ENCODE data around the gene IFNA7. TPM values are rescaled to one million over a fixed set of nuclear protein-coding genes. Genes with fewer than 3 reads are reported as not detected.
A peak's percentile ranks its signal among the peaks of the same experiment; 100 is the strongest.
"Not testable (repeated sequence)": the region's sequence is repeated elsewhere in the genome, so short reads cannot be mapped to it uniquely, and the experiment has no call there.

The IFNA7 gene
- polyA plus RNA-seq, 10 donors = not detected

- DNase-seq = peak in 1 of 3 donors; percentile 6
These were observed 18.9 kb downstream of the IFNA7 start for GRCh38 chr9:21182810-21183736.

GRCh38 chr9:21174671-21175070 is 27.3 kb downstream of the IFNA7 start:
- no peak for DNase-seq

- DNase-seq = no peak
These were observed 29.8 kb downstream of the IFNA7 start for GRCh38 chr9:21172156-21172555.

- no peak for DNase-seq
These were observed 30.7 kb downstream of the IFNA7 start for GRCh38 chr9:21171351-21171750.

GRCh38 chr9:21166560-21166959 is 35.4 kb downstream of the IFNA7 start, which contains the start of gene IFNA21:
Gene IFNA21 (minus strand): TSS chr9:21166660. CDS start chr9:21166612, 48 bp downstream.
- DNase-seq = not testable (repeated sequence)

GRCh38 chr9:21165516-21165915 is 36.5 kb downstream of the IFNA7 start:
- DNase-seq = no peak

- no peak for DNase-seq
These were observed 41.8 kb downstream of the IFNA7 start for GRCh38 chr9:21160178-21160577.

GRCh38 chr9:21155501-21155900 is 46.5 kb downstream of the IFNA7 start:
- no peak for DNase-seq

GRCh38 chr9:21154018-21154608 is 47.9 kb downstream of the IFNA7 start:
- DNase-seq = peak in 2 of 3 donors; percentile 14 to 19

GRCh38 chr9:21153336-21154017 is 48.5 kb downstream of the IFNA7 start:
- peak in 2 of 3 donors; percentile 7 to 8 for DNase-seq

Other genes with a start within 250 kb of the IFNA7 start
- gene HACD4, start 170.6 kb downstream of the IFNA7 start, polyA plus RNA-seq (ENCODE audit: insufficient read length in 10 of 10) = 1 to 10 TPM; 1.2 to 3.4 (median 2.1) TPM
- gene IFNB1, start 124.3 kb downstream of the IFNA7 start, polyA plus RNA-seq (ENCODE audit: insufficient read length in 10 of 10) = not detected
- gene IFNW1, start 60.4 kb downstream of the IFNA7 start, polyA plus RNA-seq (ENCODE audit: insufficient read length in 10 of 10) = not detected
- not detected for gene IFNA21, start 35.5 kb downstream of the IFNA7 start, polyA plus RNA-seq (ENCODE audit: insufficient read length in 10 of 10)
- not detected for gene IFNA4, start 14.6 kb downstream of the IFNA7 start, polyA plus RNA-seq (ENCODE audit: insufficient read length in 10 of 10)
- gene IFNA10, start 4.9 kb upstream of the IFNA7 start, polyA plus RNA-seq (ENCODE audit: insufficient read length in 10 of 10) = not detected
- not detected for gene IFNA16, start 15.1 kb upstream of the IFNA7 start, polyA plus RNA-seq (ENCODE audit: insufficient read length in 10 of 10)
- gene IFNA17, start 26.0 kb upstream of the IFNA7 start, polyA plus RNA-seq (ENCODE audit: insufficient read length in 10 of 10) = not detected
- gene IFNA14, start 37.8 kb upstream of the IFNA7 start, polyA plus RNA-seq (ENCODE audit: insufficient read length in 10 of 10) = not detected
- not detected for gene IFNA5, start 103.1 kb upstream of the IFNA7 start, polyA plus RNA-seq (ENCODE audit: insufficient read length in 10 of 10)
- 10 to 100 TPM; 21.1 to 29.9 (median 25.3) TPM for gene KLHL9, start 133.2 kb upstream of the IFNA7 start, polyA plus RNA-seq (ENCODE audit: insufficient read length in 10 of 10)
- not detected for gene IFNA6, start 148.7 kb upstream of the IFNA7 start, polyA plus RNA-seq (ENCODE audit: insufficient read length in 10 of 10)
- gene IFNA13, start 165.9 kb upstream of the IFNA7 start, polyA plus RNA-seq (ENCODE audit: insufficient read length in 10 of 10) = not detected
- gene IFNA2, start 183.2 kb upstream of the IFNA7 start, polyA plus RNA-seq (ENCODE audit: insufficient read length in 10 of 10) = not detected
- not detected for gene IFNA8, start 206.9 kb upstream of the IFNA7 start, polyA plus RNA-seq (ENCODE audit: insufficient read length in 10 of 10)
- gene IFNA1, start 238.2 kb upstream of the IFNA7 start, polyA plus RNA-seq (ENCODE audit: insufficient read length in 10 of 10) = not detected

Data from muscle of back (tissue), 11 donors.